HEK293 (cell line): Measurements from ENCODE around the gene GZF1.
A peak's percentile ranks its signal among the peaks of the same experiment; 100 is the strongest.

Experiments
- GLI2 ChIP-seq: fragments of 450-650 bp; formaldehyde crosslinking; IDR thresholded peaks from 2 replicates; pipeline ENCODE4; 2017; ENCODE audit warnings: missing biosample characterization, missing genetic modification characterization, low read depth, borderline replicate concordance
- HOXC10 ChIP-seq: sonication (generic); formaldehyde crosslinking; IDR thresholded peaks from 2 replicates; pipeline ENCODE4 v1.8.1; 2023; ENCODE audit warnings: mild to moderate bottlenecking, missing genetic modification reagents
- IKZF3 ChIP-seq: fragments of 450-650 bp; IDR thresholded peaks from 2 replicates; pipeline ENCODE4 v1.5.0; 2018; ENCODE audit warnings: missing biosample characterization, mild to moderate bottlenecking, missing genetic modification characterization, moderate library complexity
- KLF16 ChIP-seq: fragments of 450-650 bp; formaldehyde crosslinking; IDR thresholded peaks from 2 replicates; pipeline ENCODE4 v1.5.1; 2017; ENCODE audit warnings: missing biosample characterization, missing genetic modification characterization
- MYNN ChIP-seq: fragments of 450-650 bp; formaldehyde crosslinking; IDR thresholded peaks from 2 replicates; pipeline ENCODE4 v1.5.1; 2016; ENCODE audit warnings: missing biosample characterization, missing genetic modification characterization, borderline replicate concordance
- RBAK ChIP-seq: fragments of 450-650 bp; formaldehyde crosslinking; IDR thresholded peaks from 2 replicates; pipeline ENCODE4 v1.5.1; 2016; ENCODE audit warnings: missing biosample characterization, missing genetic modification characterization
- TSHZ1 ChIP-seq: fragments of 450-650 bp; formaldehyde crosslinking; IDR thresholded peaks from 2 replicates; pipeline ENCODE4 v1.5.1; 2016; ENCODE audit warnings: missing biosample characterization, missing genetic modification characterization, borderline replicate concordance
- ZBTB26 ChIP-seq: fragments of 450-650 bp; formaldehyde crosslinking; optimal IDR thresholded peaks from 2 replicates; pipeline ENCODE3; 2016; ENCODE audit warnings: missing biosample characterization, mild to moderate bottlenecking, missing genetic modification characterization
- ZNF114 ChIP-seq: fragments of 450-650 bp; formaldehyde crosslinking; IDR thresholded peaks from 2 replicates; pipeline ENCODE4 v1.5.0; 2017; ENCODE audit warnings: missing biosample characterization, missing genetic modification characterization
- ZNF133 ChIP-seq: fragments of 450-650 bp; formaldehyde crosslinking; IDR thresholded peaks from 2 replicates; pipeline ENCODE4 v1.5.1; 2016; ENCODE audit warnings: missing biosample characterization, missing genetic modification characterization
- ZNF140 ChIP-seq: fragments of 450-650 bp; formaldehyde crosslinking; IDR thresholded peaks from 2 replicates; pipeline ENCODE4 v1.5.1; 2016; ENCODE audit warnings: missing biosample characterization, missing genetic modification characterization
- ZNF148 ChIP-seq: fragments of 450-650 bp; formaldehyde crosslinking; IDR thresholded peaks from 2 replicates; pipeline ENCODE4 v1.5.0; 2017; ENCODE audit warnings: missing biosample characterization, missing genetic modification characterization, borderline replicate concordance
- ZNF175 ChIP-seq: fragments of 450-650 bp; formaldehyde crosslinking; IDR thresholded peaks from 2 replicates; pipeline ENCODE4 v1.5.1; 2016; ENCODE audit warnings: missing biosample characterization, missing genetic modification characterization
- ZNF184 ChIP-seq: fragments of 450-650 bp; IDR thresholded peaks from 2 replicates; pipeline ENCODE4 v1.5.1; 2018; ENCODE audit warnings: missing biosample characterization, mild to moderate bottlenecking, missing genetic modification characterization
- ZNF214 ChIP-seq: fragments of 450-650 bp; formaldehyde crosslinking; IDR thresholded peaks from 2 replicates; pipeline ENCODE4 v1.5.1; 2017; ENCODE audit warnings: missing biosample characterization, mild to moderate bottlenecking, missing genetic modification characterization, borderline replicate concordance
- ZNF266 ChIP-seq: fragments of 450-650 bp; formaldehyde crosslinking; IDR thresholded peaks from 2 replicates; pipeline ENCODE4 v1.5.1; 2016; ENCODE audit warnings: missing biosample characterization, missing genetic modification characterization, low read depth
- ZNF280D ChIP-seq: fragments of 450-650 bp; formaldehyde crosslinking; IDR thresholded peaks from 2 replicates; pipeline ENCODE4 v1.5.1; 2016; ENCODE audit warnings: missing biosample characterization, missing genetic modification characterization
- ZNF292 ChIP-seq: fragments of 450-650 bp; formaldehyde crosslinking; IDR thresholded peaks from 2 replicates; pipeline ENCODE4 v1.5.1; 2016; ENCODE audit warnings: low read depth, missing biosample characterization, missing genetic modification characterization, borderline replicate concordance
- ZNF302 ChIP-seq: fragments of 450-650 bp; formaldehyde crosslinking; IDR thresholded peaks from 2 replicates; pipeline ENCODE4 v1.5.1; 2016; ENCODE audit warnings: missing biosample characterization, missing genetic modification characterization, low read depth
- ZNF324 ChIP-seq: fragments of 450-650 bp; formaldehyde crosslinking; IDR thresholded peaks from 2 replicates; pipeline ENCODE4 v1.5.1; 2016; ENCODE audit warnings: missing biosample characterization, missing genetic modification characterization
- ZNF350 ChIP-seq: fragments of 450-650 bp; formaldehyde crosslinking; IDR thresholded peaks from 2 replicates; pipeline ENCODE4 v1.5.0; 2017; ENCODE audit warnings: missing biosample characterization, mild to moderate bottlenecking, missing genetic modification characterization
- ZNF398 ChIP-seq: fragments of 450-650 bp; formaldehyde crosslinking; IDR thresholded peaks from 2 replicates; pipeline ENCODE4 v1.5.1; 2017; ENCODE audit warnings: missing biosample characterization, missing genetic modification characterization
- ZNF580 ChIP-seq: fragments of 450-650 bp; formaldehyde crosslinking; IDR thresholded peaks from 2 replicates; pipeline ENCODE4 v1.5.1; 2016; ENCODE audit warnings: missing biosample characterization, missing genetic modification characterization
- ZNF624 ChIP-seq: fragments of 450-650 bp; formaldehyde crosslinking; IDR thresholded peaks from 2 replicates; pipeline ENCODE4 v1.5.1; 2017; ENCODE audit warnings: missing biosample characterization, missing genetic modification characterization
- ZNF677 ChIP-seq: fragments of 450-650 bp; IDR thresholded peaks from 2 replicates; pipeline ENCODE4 v1.5.0; 2018; ENCODE audit warnings: missing biosample characterization, mild to moderate bottlenecking, missing genetic modification characterization, moderate library complexity
- ZNF777 ChIP-seq: fragments of 450-650 bp; formaldehyde crosslinking; IDR thresholded peaks from 2 replicates; pipeline ENCODE4 v1.5.1; 2017; ENCODE audit warnings: missing biosample characterization, missing genetic modification characterization, borderline replicate concordance
- ZSCAN16 ChIP-seq: fragments of 450-650 bp; formaldehyde crosslinking; IDR thresholded peaks from 2 replicates; pipeline ENCODE4 v1.5.1; 2016; ENCODE audit warnings: missing biosample characterization, missing genetic modification characterization

The GZF1 gene

GRCh38 chr20:23357767-23358562 lies 4.0 kb upstream of the GZF1 start (continued):
- TF ChIP-seq ZNF214 (tag by site-specific recombination) = no peak
- no peak for TF ChIP-seq KLF16 (tag by site-specific recombination)
- TF ChIP-seq TSHZ1 = no peak
- no peak for TF ChIP-seq ZNF266
- no peak for TF ChIP-seq IKZF3 (tag by site-specific recombination)
- TF ChIP-seq ZNF324 (tag by site-specific recombination) = no peak
- TF ChIP-seq ZBTB26 = peak; percentile 83
- TF ChIP-seq ZNF398 (tag by site-specific recombination) = no peak
- no peak for TF ChIP-seq MYNN (tag by site-specific recombination)
- no peak for TF ChIP-seq ZNF302
- no peak for TF ChIP-seq ZNF677 (tag by site-specific recombination)
- no peak for TF ChIP-seq ZSCAN16
- no peak for TF ChIP-seq ZNF280D (tag by site-specific recombination)
- TF ChIP-seq ZNF777 (tag by site-specific recombination) = no peak
- no peak for TF ChIP-seq ZNF184 (tag by site-specific recombination)
- TF ChIP-seq RBAK = no peak
- TF ChIP-seq ZNF292 = no peak
- no peak for TF ChIP-seq ZNF133
- no peak for TF ChIP-seq HOXC10
- no peak for TF ChIP-seq ZNF175 (tag by site-specific recombination)
- TF ChIP-seq GLI2 (tag by site-specific recombination) = no peak
- no peak for TF ChIP-seq ZNF148 (tag by site-specific recombination)
- no peak for TF ChIP-seq ZNF140
- no peak for TF ChIP-seq ZNF350 (tag by site-specific recombination)
- TF ChIP-seq ZNF114 (tag by site-specific recombination) = no peak
- no peak for TF ChIP-seq ZNF624 (tag by site-specific recombination)
- no peak for TF ChIP-seq ZNF580
